IMR-90 (cell line): ENCODE data around the gene KHK. TPM values are rescaled to one million over a fixed set of nuclear protein-coding genes. Genes with fewer than 3 reads are reported as not detected.

Experiments used
- ATAC-seq: fragments of 200-7000 bp; cut with Tn5 transposase; 2 replicates; pipeline ENCODE4 v1.9.1; 2020; ENCODE audit warnings: low read depth, mild to moderate bottlenecking, moderate library complexity
- BruUV-seq: library from RNA; stranded (reverse); fragments of 400-500 nt; replicated peaks from 2 replicates; lab custom pipeline; 2021; lab: Mats Ljungman, UMichigan
- CTCF ChIA-PET: fragments of 300-600 bp; formaldehyde crosslinking; extraction: SDS; loops from one replicate; lab custom pipeline; 2021; ENCODE audit warnings: antibody characterized with exemption; lab: Yijun Ruan, JAX
- POLR2A ChIA-PET: fragments of 300-600 bp; sonication (Branson Sonifier 250); formaldehyde crosslinking; loops from one replicate; lab custom pipeline; 2022; ENCODE audit warnings: antibody characterized with exemption; ENCODE audit not compliant: unreplicated experiment; lab: Charles Lee
- DNase-seq: peaks from one replicate; pipeline ENCODE4 v3.0.0; 2013
- H2AFZ ChIP-seq: replicated peaks from 2 replicates; pipeline ENCODE3; 2013; ENCODE audit warnings: low read length, mild to moderate bottlenecking; ENCODE audit not compliant: poor library complexity
- H2AK5ac ChIP-seq: 2 replicates; pipeline ENCODE4 v1.6.1; 2013; ENCODE audit warnings: low read depth, low read length, inconsistent platforms
- H2AK9ac ChIP-seq: replicated peaks from 2 replicates; pipeline ENCODE3; 2013; ENCODE audit warnings: mild to moderate bottlenecking, low read depth, low read length, moderate library complexity; ENCODE audit not compliant: poor library complexity
- H2BK120ac ChIP-seq: 2 replicates; pipeline ENCODE4 v1.6.1; 2013; ENCODE audit warnings: low read depth, low read length, inconsistent platforms
- H2BK15ac ChIP-seq: 3 replicates; pipeline ENCODE4 v1.6.1; 2013; ENCODE audit warnings: low read depth, low read length, inconsistent platforms
- H2BK20ac ChIP-seq: 2 replicates; pipeline ENCODE4 v1.6.1; 2013; ENCODE audit warnings: low read depth, mild to moderate bottlenecking, inconsistent platforms, low read length, moderate library complexity
- H2BK5ac ChIP-seq: 2 replicates; pipeline ENCODE4 v1.6.1; 2013; ENCODE audit warnings: mild to moderate bottlenecking, low read depth, low read length, inconsistent platforms; ENCODE audit not compliant: poor library complexity, severe bottlenecking
- H3K14ac ChIP-seq: replicated peaks from 2 replicates; pipeline ENCODE4 v1.6.1; 2013; ENCODE audit warnings: low read depth, low read length, inconsistent platforms
- H3K18ac ChIP-seq: 2 replicates; pipeline ENCODE4 v1.6.1; 2013; ENCODE audit warnings: low read depth, low read length, control low read depth
- H3K23ac ChIP-seq: 2 replicates; pipeline ENCODE4 v1.6.1; 2013; ENCODE audit warnings: low read depth, low read length, inconsistent platforms
- H3K27ac ChIP-seq: 2 replicates; pipeline ENCODE4 v1.5.1; 2013; ENCODE audit warnings: mild to moderate bottlenecking, control low read depth, low read length; ENCODE audit not compliant: insufficient read depth
- H3K27me3 ChIP-seq: 2 replicates; pipeline ENCODE4 v1.6.1; 2013; ENCODE audit warnings: low read length; ENCODE audit not compliant: control insufficient read depth, insufficient read depth
- H3K36me3 ChIP-seq: 2 replicates; pipeline ENCODE4 v1.6.1; 2013; ENCODE audit warnings: low read length, mixed read lengths; ENCODE audit not compliant: control insufficient read depth, insufficient read depth
- H3K4ac ChIP-seq: 2 replicates; pipeline ENCODE4 v1.6.1; 2013; ENCODE audit warnings: low read depth, low read length, inconsistent platforms
- H3K4me1 ChIP-seq: 2 replicates; pipeline ENCODE4 v1.6.1; 2013; ENCODE audit warnings: low read length, mixed read lengths; ENCODE audit not compliant: control insufficient read depth, insufficient read depth
- H3K4me2 ChIP-seq: 2 replicates; pipeline ENCODE4 v1.6.1; 2013; ENCODE audit warnings: low read depth, mild to moderate bottlenecking, control low read depth, low read length, moderate library complexity
- H3K4me3 ChIP-seq: 2 replicates; pipeline ENCODE4 v1.5.1; 2013; ENCODE audit warnings: low read depth, mild to moderate bottlenecking, control low read depth, low read length, moderate library complexity; ENCODE audit not compliant: insufficient read depth
- H3K56ac ChIP-seq: 2 replicates; pipeline ENCODE4 v1.6.1; 2013; ENCODE audit warnings: low read length, inconsistent platforms; ENCODE audit not compliant: insufficient read depth; ENCODE audit errors: extremely low read depth
- H3K79me1 ChIP-seq, 2 experiments: 2 replicates each; pipeline ENCODE4 v1.6.1; 2013; ENCODE audit warnings: low read length in 2 of 2, inconsistent platforms in 1 of 2, low read depth in 1 of 2
- H3K9ac ChIP-seq: 2 replicates; pipeline ENCODE4 v1.6.1; 2013; ENCODE audit warnings: low read depth, low read length, control low read depth
- H3K9me1 ChIP-seq: 2 replicates; pipeline ENCODE4 v1.6.1; 2013; ENCODE audit warnings: low read length, inconsistent platforms; ENCODE audit not compliant: insufficient read depth
- H3K9me3 ChIP-seq: 2 replicates; pipeline ENCODE4 v1.6.1; 2013; ENCODE audit warnings: low read length; ENCODE audit not compliant: control insufficient read depth, insufficient read depth
- H4K20me1 ChIP-seq: 2 replicates; pipeline ENCODE4 v1.6.1; 2013; ENCODE audit warnings: low read length, inconsistent platforms; ENCODE audit not compliant: insufficient read depth
- H4K5ac ChIP-seq: 2 replicates; pipeline ENCODE4 v1.6.1; 2013; ENCODE audit warnings: mild to moderate bottlenecking, low read depth, low read length, control low read depth
- H4K8ac ChIP-seq, 2 experiments: 2 replicates each; pipeline ENCODE4 v1.6.1; 2013; ENCODE audit warnings: low read depth in 2 of 2, low read length in 2 of 2, control low read depth in 1 of 2, inconsistent platforms in 1 of 2
- H4K91ac ChIP-seq: 2 replicates; pipeline ENCODE4 v1.6.1; 2013; ENCODE audit warnings: low read depth, low read length, inconsistent platforms; ENCODE audit not compliant: insufficient read depth
- BHLHE40 ChIP-seq: fragments of 150-350 bp; IDR thresholded peaks from 2 replicates; pipeline ENCODE4 v1.6.1; 2016; ENCODE audit warnings: mild to moderate bottlenecking, low read depth, low read length
- CEBPB ChIP-seq: IDR thresholded peaks from 2 replicates; pipeline ENCODE4 v1.6.1; 2012; ENCODE audit warnings: low read depth, low read length, improper control_type of control experiment
- CHD1 ChIP-seq: IDR thresholded peaks from 2 replicates; pipeline ENCODE4 v1.6.1; 2012; ENCODE audit warnings: low read depth, low read length, improper control_type of control experiment
- FOS ChIP-seq: fragments of 150-350 bp; IDR thresholded peaks from 2 replicates; pipeline ENCODE4 v1.6.1; 2016; ENCODE audit warnings: low read depth, low read length
- MAFK ChIP-seq: IDR thresholded peaks from 2 replicates; pipeline ENCODE4 v1.6.1; 2012; ENCODE audit warnings: low read depth, low read length, improper control_type of control experiment
- MAZ ChIP-seq: IDR thresholded peaks from 2 replicates; pipeline ENCODE4 v1.6.1; 2012; ENCODE audit warnings: low read depth, mild to moderate bottlenecking, low read length, improper control_type of control experiment, moderate library complexity, borderline replicate concordance
- MXI1 ChIP-seq: IDR thresholded peaks from 2 replicates; pipeline ENCODE4 v1.6.1; 2012; ENCODE audit warnings: low read depth, mild to moderate bottlenecking, low read length, moderate library complexity, borderline replicate concordance
- NFE2L2 ChIP-seq: fragments of 150-350 bp; IDR thresholded peaks from 2 replicates; pipeline ENCODE4 v1.6.1; 2016; ENCODE audit warnings: low read depth, mild to moderate bottlenecking, low read length
- RCOR1 ChIP-seq: IDR thresholded peaks from 2 replicates; pipeline ENCODE4 v1.6.1; 2012; ENCODE audit warnings: mild to moderate bottlenecking, low read length, improper control_type of control experiment; ENCODE audit not compliant: insufficient replicate concordance
- RFX5 ChIP-seq: IDR thresholded peaks from 2 replicates; pipeline ENCODE4 v1.8.0; 2012; ENCODE audit warnings: low read depth, mild to moderate bottlenecking, low read length, moderate library complexity
- SMC3 ChIP-seq: fragments of 150-350 bp; IDR thresholded peaks from 2 replicates; pipeline ENCODE4 v1.6.1; 2016; ENCODE audit warnings: low read depth, mild to moderate bottlenecking, antibody characterized with exemption, low read length, moderate library complexity
- WGBS, 2 experiments: methylation state at CpG; one replicate each; pipeline versions ENCODE4 v1.1.5 to v1.1.7; 2013; ENCODE audit warnings: missing lambda C conversion rate in 2 of 2; ENCODE audit not compliant: insufficient read length in 1 of 2; ENCODE audit errors: extremely low coverage in 2 of 2; 5-methylcytosine and 5-hydroxymethylcytosine counted together
- dilution Hi-C: fragments of 300-500 bp; cut with HindIII; formaldehyde crosslinking; loops from one replicate; pipeline ENCODE4 v1.14.3; 2018; ENCODE audit warnings: low sequenced_read_pairs; ENCODE audit not compliant: unreplicated experiment
- in situ Hi-C: fragments of 300-500 bp; cut with MboI; formaldehyde crosslinking; loops from 3 replicates; pipeline ENCODE4 v1.14.3; 2019; ENCODE audit warnings: low sequenced_read_pairs, inconsistent platforms, mixed read lengths
- intact Hi-C: fragments of 100-400 bp; cut with micrococcal nuclease; formaldehyde crosslinking; loops from 2 replicates; pipeline ENCODE4 v1.10.0; 2022
- polyA plus RNA-seq, 3 experiments: library from polyadenylated mRNA; depleted of rRNA; stranded (reverse); fragments of >200 nt; gene quantifications; 2 replicates each; pipeline ENCODE4 v1.2.3, GENCODE V29; 2012; ENCODE audit warnings: low replicate concordance in 1 of 3
- total RNA-seq: library from RNA; depleted of rRNA; stranded (reverse); fragments of >200 nt; gene quantifications from 2 replicates; pipeline ENCODE4 v1.2.3, GENCODE V29; 2012
- TF ChIP-seq, protein P1 (sequence below): conservative IDR thresholded peaks from 2 replicates; pipeline ENCODE4 v1.5.1; 2012; ENCODE audit warnings: mild to moderate bottlenecking, low read depth, low read length, improper control_type of control experiment
- TF ChIP-seq, protein P2 (sequence below): fragments of 150-350 bp; IDR thresholded peaks from 2 replicates; pipeline ENCODE4 v1.6.1; 2016; ENCODE audit warnings: low read depth, mild to moderate bottlenecking, low read length, moderate library complexity, borderline replicate concordance
- TF ChIP-seq, protein P3 (sequence below): fragments of 150-350 bp; IDR thresholded peaks from 2 replicates; pipeline ENCODE4 v1.6.1; 2017; ENCODE audit warnings: mild to moderate bottlenecking, antibody characterized with exemption, low read length, low read depth

The KHK gene
- total and polyA plus RNA-seq, 2 of the 4 experiments (the other 2 are of a cell fraction): 0.72 to 0.82 TPM

DNA sequence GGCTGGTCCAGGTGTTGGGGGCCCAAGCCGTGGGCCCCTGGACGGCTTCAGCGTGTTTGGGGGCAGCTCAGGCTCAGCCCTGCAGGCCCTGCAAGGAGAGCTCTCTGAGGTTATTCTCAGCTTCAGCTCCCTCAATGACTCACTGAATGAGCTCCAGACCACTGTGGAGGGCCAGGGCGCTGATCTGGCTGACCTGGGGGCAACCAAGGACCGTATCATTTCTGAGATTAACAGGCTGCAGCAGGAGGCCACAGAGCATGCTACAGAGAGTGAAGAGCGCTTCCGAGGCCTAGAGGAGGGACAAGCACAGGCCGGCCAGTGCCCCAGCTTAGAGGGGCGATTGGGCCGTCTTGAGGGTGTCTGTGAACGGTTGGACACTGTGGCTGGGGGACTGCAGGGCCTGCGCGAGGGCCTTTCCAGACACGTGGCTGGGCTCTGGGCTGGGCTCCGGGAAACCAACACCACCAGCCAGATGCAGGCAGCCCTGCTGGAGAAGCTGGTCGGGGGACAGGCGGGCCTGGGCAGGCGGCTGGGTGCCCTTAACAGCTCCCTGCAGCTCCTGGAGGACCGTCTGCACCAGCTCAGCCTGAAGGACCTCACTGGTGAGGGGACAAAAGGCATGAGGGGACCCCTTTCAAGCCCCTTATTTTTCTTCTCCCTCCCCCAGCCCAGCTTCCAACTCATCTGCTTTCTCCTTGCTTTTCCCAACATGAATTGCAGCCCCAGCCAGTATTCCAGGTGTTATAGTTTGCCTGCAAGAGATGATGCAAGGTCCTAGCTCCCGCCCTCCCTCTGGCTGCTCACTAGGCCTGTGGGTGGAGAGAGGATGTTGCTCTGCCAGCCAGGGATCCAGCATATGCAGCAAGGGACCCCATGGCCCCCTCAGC lies 2.9 kb upstream of the KHK start:
- TSS peak; percentile 60 for BruUV-seq
- ChIA-PET CTCF (no interaction called here), POLR2A (no interaction called here)
- in situ Hi-C loops (no loop called here), intact Hi-C loops (no loop called here), dilution Hi-C loops (no loop called here)
- Histone ChIP-seq H3K9me1 (peaks cover 3% of the 10 kb centered on the region; the same call in 1 of the 2 replicates), H3K23ac (no peak overlapping the region), H2BK20ac (no peak overlapping the region), H3K56ac (no peak overlapping the region), H2AFZ (no peak overlapping the region), H3K36me3 (peaks cover 29% of the 10 kb centered on the region; the same call in 1 of the 2 replicates), H2BK15ac (no peak overlapping the region), H3K27me3 (no peaks in the 10 kb centered on the region), H3K4me2 (no peak overlapping the region), H4K20me1 (peaks cover 14% of the 10 kb centered on the region), H2BK120ac (no peak overlapping the region), H3K14ac (no peak overlapping the region), H4K8ac (no peak overlapping the region), H3K9me3 (no peaks in the 10 kb centered on the region), H2AK9ac (no peak overlapping the region), H3K4me1 (peaks cover 18% of the 10 kb centered on the region), H3K4ac (no peak overlapping the region), H3K27ac (no peak overlapping the region), H2AK5ac (no peak overlapping the region), H3K4me3 (no peak overlapping the region), H4K5ac (no peak overlapping the region), H3K18ac (no peak overlapping the region), H2BK5ac (no peak overlapping the region), H3K9ac (no peak overlapping the region), H3K79me1 (peaks cover 3 to 47% of the 10 kb centered on the region in 2 experiments; a peak in 3 of 4 replicates), H4K91ac (no peak overlapping the region)
- ATAC-seq (no peak), DNase-seq (no peak)
- 89% methylated on average over 13 of the region's 20 CpGs; no CpG with 5 or more reads in 1 of the 2 experiments for WGBS, 2 experiments
- no peak for TF ChIP-seq CHD1
- no peak for TF ChIP-seq MAZ
- TF ChIP-seq MAFK: no peak
- TF ChIP-seq FOS: no peak
- no peak for TF ChIP-seq RFX5
- TF ChIP-seq, protein P1, sequence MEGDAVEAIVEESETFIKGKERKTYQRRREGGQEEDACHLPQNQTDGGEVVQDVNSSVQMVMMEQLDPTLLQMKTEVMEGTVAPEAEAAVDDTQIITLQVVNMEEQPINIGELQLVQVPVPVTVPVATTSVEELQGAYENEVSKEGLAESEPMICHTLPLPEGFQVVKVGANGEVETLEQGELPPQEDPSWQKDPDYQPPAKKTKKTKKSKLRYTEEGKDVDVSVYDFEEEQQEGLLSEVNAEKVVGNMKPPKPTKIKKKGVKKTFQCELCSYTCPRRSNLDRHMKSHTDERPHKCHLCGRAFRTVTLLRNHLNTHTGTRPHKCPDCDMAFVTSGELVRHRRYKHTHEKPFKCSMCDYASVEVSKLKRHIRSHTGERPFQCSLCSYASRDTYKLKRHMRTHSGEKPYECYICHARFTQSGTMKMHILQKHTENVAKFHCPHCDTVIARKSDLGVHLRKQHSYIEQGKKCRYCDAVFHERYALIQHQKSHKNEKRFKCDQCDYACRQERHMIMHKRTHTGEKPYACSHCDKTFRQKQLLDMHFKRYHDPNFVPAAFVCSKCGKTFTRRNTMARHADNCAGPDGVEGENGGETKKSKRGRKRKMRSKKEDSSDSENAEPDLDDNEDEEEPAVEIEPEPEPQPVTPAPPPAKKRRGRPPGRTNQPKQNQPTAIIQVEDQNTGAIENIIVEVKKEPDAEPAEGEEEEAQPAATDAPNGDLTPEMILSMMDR: no peak
- TF ChIP-seq CEBPB: no peak
- TF ChIP-seq, protein P2, sequence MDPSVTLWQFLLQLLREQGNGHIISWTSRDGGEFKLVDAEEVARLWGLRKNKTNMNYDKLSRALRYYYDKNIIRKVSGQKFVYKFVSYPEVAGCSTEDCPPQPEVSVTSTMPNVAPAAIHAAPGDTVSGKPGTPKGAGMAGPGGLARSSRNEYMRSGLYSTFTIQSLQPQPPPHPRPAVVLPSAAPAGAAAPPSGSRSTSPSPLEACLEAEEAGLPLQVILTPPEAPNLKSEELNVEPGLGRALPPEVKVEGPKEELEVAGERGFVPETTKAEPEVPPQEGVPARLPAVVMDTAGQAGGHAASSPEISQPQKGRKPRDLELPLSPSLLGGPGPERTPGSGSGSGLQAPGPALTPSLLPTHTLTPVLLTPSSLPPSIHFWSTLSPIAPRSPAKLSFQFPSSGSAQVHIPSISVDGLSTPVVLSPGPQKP: no peak
- no peak for TF ChIP-seq BHLHE40
- no peak for TF ChIP-seq NFE2L2
- TF ChIP-seq MXI1: no peak
- TF ChIP-seq SMC3: no peak
- TF ChIP-seq RCOR1: no peak
- TF ChIP-seq, protein P3, sequence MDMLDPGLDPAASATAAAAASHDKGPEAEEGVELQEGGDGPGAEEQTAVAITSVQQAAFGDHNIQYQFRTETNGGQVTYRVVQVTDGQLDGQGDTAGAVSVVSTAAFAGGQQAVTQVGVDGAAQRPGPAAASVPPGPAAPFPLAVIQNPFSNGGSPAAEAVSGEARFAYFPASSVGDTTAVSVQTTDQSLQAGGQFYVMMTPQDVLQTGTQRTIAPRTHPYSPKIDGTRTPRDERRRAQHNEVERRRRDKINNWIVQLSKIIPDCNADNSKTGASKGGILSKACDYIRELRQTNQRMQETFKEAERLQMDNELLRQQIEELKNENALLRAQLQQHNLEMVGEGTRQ: no peak
